ENCODE results near the gene GRIN2D.

Gene GRIN2D

DNA sequence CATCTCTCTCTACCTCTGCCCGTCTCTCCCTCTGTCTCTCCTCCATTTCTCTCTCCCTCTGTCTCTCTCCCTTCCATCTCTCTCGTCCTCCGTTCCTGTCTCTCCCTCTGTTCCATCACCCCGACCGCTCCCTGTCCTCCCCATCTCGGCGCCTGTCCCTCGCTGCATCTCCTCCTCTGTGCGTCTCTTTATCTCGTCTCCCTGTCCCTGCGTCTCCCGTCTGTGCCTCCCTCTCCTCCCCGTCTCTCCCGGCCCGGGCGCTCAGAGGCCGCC is 4.6 kb downstream of the GRIN2D start:
- DNase-seq (ENCODE audit: low read depth) = no peak

GRCh38 chr19:48398375-48399235 is 5.1 kb downstream of the GRIN2D start:
- DNase-seq (ENCODE audit: low read depth) = peak; percentile 96

DNA sequence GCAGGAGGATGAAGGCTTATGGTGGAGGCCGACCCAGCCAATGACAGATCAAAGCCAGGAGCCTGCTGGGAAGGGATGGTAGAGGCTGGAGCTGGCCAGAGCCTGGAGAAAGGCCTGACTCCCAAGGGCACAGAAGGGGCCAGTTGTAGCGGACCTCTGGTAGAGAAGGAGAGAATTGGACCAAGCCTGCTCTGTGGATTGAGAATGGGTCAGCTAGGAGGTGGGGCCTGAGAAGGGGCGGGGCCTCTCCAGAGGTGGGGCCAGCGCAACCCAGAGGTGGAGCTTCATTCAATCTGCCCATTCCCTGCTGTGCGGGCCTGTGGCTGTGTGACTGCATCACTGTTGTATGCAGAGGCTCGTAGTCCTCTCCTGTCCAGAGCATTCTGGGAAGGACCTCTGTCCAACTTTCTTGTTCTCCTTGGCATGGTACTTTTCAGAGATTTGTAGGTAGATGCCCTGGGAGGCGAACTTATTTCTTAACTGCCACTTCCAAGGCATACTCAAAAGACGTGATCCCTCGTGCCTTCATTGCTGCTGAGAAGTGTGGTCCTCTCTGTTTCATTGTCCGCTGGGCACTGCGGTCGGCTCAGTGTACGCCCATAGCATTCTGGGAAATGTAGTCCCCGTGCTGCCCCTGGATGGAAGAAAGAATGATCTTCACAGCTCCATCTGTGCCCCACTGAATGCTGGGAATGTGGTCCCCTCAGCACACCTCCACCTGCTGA is 6.7 kb downstream of the GRIN2D start:
- DNase-seq (ENCODE audit: low read depth) = no peak

- DNase-seq (ENCODE audit: low read depth) = no peak
Observed at GRCh38 chr19:48401287-48401686, 7.8 kb downstream of the GRIN2D start.

DNA sequence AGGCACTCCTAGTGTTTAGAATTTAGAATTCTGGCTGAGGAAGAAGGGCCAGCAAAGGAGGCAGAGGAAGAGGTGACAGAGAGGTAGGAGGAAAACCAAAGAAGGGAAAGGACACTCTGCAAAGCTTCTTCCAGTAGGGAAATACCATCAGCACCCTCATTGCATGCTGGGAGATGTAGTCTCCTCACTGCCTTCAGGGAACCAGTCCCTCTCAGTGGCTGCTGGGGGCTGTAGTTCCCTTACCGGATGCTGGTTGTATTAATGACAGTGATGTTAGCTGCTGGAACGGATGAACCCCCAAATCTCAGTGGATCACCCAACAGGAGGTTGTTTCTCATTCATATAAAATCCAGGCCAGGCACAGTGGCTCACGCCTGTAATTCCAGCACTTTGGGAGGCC is 10.1 kb downstream of the GRIN2D start:
- no peak for DNase-seq (ENCODE audit: low read depth)

DNA sequence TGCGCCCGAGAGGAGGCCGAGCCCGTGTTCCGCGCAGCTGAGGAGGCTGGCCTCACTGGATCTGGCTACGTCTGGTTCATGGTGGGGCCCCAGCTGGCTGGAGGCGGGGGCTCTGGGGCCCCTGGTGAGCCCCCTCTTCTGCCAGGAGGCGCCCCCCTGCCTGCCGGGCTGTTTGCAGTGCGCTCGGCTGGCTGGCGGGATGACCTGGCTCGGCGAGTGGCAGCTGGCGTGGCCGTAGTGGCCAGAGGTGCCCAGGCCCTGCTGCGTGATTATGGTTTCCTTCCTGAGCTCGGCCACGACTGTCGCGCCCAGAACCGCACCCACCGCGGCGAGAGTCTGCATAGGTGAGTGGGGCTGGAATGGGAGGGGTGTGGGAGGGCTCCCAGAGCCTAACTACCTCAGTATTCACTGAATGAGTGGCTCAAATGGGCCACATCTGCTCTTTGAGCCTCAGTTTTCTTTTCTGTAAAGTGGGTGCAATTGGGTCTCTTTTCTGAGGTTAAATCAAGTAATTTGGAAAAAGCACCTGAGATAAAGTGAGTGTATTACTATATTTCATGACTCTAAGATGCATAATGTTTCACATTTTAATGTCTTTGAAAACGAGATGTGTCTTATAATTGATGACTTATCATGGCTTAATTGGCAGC is 11.7 kb downstream of the GRIN2D start:
- no peak for DNase-seq (ENCODE audit: low read depth)

DNA sequence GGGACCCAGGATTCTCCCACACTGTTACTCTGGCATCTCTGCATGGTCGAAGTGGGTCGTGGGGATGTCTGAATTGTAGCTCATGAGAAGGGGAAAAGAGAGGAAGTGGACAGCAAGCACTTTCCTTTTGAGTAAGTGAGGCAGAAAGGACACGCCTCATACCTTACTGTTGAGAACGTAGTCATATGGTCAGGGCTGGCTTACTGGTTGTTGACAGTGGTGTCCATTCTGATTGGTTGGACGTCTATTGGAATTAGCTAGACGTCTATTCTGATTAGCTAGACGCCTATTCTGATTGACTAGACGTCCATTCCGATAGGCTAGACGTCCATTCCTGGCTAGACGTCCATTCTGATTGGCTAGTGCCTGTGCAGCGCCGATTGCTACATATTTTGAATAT is 12.4 kb downstream of the GRIN2D start:
- no peak for DNase-seq (ENCODE audit: low read depth)

GRCh38 chr19:48413879-48414587 is 20.6 kb downstream of the GRIN2D start:
- no peak for DNase-seq (ENCODE audit: low read depth)

- DNase-seq (ENCODE audit: low read depth) = peak; percentile 92
Observed at GRCh38 chr19:48415395-48415794, 21.9 kb downstream of the GRIN2D start.

DNA sequence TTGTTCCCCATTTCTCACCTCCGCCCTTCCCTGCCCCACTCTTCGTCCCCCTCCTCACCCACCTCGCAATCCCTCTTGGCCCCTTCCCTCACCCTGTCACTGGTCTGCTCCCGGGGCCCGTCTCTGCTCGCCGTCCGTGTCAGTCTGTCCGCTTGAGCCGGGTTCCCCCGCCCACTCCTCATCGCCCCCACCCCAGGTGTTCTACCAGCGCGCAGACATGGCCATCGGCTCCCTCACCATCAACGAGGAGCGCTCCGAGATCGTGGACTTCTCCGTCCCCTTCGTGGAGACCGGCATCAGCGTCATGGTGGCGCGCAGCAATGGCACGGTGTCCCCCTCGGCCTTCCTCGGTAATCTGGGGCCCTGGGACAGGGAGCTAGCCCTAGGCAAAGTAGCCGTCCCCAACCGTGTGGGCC is 22.3 kb downstream of the GRIN2D start:
- DNase-seq (ENCODE audit: low read depth) = no peak

- DNase-seq (ENCODE audit: low read depth) = no peak
Observed at GRCh38 chr19:48417421-48417820, 24.0 kb downstream of the GRIN2D start.

GRCh38 chr19:48418317-48419064 is 25.0 kb downstream of the GRIN2D start:
- DNase-seq (ENCODE audit: low read depth) = no peak

- DNase-seq (ENCODE audit: low read depth) = no peak
Observed at GRCh38 chr19:48419158-48419920, 25.9 kb downstream of the GRIN2D start.

DNA sequence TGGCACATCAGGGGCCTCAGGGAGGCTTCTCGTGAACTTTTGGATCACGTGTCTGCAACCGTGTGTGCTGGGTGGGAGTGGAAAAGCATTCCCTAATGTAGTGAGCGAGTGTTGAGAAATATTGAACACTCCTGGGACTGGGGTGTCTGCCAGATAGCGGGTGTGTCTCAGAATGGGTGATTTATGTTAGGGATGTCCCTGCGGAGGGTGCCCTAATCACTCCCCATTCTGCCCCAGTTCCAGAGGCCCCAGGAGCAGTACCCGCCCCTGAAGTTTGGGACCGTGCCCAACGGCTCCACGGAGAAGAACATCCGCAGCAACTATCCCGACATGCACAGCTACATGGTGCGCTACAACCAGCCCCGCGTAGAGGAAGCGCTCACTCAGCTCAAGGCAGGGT is 28.1 kb downstream of the GRIN2D start:
- DNase-seq (ENCODE audit: low read depth) = no peak

DNA sequence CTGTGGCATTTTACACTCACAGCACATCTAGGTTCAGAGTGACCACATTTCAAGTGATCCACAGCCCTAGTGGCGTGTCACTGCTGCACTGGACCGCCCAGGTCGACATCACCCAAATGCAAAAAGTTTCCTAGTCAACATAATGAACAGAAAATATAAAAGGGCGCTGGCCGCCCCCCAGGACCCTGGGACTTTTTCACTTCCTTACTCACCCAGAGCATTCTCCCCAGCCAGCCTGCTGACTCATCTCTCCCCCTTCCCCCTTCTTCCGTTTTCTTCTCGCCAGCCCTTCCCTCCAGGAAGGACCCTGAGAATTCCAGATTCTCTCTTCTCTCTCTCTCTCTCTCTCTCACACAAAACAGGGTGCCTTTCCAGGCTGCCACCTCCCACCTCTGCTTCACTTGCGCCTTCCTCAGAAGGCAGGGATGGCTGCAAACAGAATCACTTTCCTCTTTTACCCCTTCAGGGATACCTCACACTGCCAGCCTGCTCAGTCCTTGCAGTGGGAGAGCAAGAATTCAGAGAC is 31.3 kb downstream of the GRIN2D start:
- no peak for DNase-seq (ENCODE audit: low read depth)

DNA sequence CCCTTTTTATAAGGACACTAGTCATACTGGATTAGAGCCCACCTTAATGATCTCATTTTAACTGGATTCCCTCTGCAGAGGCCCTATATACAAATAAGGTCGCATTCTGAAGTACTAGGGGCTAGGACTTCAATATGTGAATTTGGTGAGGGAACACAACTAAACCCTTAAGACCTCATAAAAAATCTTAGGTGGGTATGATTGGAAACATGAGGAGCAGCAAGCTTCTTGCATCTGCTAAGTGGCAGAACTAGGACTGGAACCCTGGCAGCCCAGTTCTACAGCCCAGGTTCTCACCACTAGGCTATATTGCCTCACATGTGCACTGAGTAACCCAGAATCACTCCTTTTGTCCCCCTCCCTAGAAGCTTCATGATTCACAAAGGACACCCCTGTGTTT is 35.2 kb downstream of the GRIN2D start:
- no peak for DNase-seq (ENCODE audit: low read depth)

DNA sequence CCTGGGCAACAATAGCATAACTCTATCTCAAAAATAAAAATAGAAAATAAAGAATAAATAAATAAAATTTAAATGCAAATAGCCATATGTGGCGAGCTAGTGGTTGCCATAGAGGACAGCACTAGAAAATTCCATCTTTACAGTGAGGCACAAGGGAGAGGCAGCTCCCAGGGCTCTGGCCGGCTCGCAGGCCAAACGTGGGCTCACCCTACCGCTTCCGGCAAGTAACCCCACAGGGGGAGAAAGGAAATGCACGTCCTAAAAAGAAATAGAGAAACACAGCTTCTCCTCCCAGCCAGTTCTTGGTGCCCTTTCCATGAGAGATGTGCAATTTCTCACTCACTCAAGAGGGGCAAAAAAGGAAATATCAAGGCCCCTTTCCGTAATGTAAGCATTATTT is 39.9 kb downstream of the GRIN2D start:
- DNase-seq (ENCODE audit: low read depth) = no peak

DNA sequence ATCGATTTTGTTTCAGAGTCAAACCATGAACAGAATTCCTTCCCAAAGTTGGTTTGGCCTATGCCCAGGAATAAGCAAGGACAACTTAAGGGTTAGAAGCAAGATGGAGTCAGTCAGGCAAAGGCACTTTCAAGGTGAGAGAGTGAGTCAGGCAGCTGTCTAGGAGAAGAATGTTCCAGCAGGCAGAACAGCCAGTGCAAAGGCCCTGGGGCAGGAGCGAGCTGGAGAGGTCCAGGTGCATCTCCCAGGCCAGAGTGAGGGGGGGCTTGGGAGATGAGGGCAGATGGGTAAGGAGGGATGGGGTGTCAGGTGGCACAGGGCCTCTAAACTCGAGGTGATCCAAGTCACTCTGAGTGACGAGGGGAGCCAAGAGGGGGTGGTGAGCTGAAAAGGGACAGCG is 43.1 kb downstream of the GRIN2D start:
- DNase-seq (ENCODE audit: low read depth) = no peak

DNA sequence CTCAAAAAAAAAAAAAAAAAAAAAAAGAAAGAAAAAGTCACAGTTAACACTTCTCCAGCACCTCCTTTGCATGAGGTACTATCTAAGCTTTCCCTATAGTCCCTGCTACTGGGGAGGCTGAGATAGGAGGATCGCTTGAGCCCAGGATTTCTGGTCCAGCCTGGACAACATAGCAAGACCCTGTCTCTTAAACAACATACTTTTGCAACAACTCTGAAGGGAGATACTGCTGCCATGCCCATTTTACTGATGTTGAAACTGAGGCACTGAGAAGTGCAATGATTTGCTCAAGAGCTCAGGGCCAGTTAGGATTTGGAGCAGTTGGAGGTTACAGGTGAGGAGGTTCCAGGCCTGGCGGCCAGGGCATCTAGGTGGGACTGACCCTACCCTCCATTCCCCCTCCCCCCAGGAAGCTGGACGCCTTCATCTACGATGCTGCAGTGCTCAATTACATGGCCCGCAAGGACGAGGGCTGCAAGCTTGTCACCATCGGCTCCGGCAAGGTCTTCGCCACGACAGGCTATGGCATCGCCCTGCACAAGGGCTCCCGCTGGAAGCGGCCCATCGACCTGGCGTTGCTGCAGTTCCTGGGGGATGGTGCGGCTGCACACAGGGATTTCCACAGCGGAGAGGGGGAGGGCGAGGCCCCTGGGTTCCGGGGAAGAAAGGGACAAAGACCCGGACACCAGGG is 48.0 kb downstream of the GRIN2D start:
- no peak for DNase-seq (ENCODE audit: low read depth)

All from CMK (cell line).